Thyroid gland (tissue), 4 donors: Measurements from ENCODE around the gene SPRR1A. TPM values are rescaled to one million over a fixed set of nuclear protein-coding genes. Genes with fewer than 3 reads are reported as not detected.
"Not testable (repeated sequence)": the region's sequence is repeated elsewhere in the genome, so short reads cannot be mapped to it uniquely, and the experiment has no call there.

Experiments used
- DNase-seq, 2 donors: peaks; one replicate each; pipeline ENCODE4 v3.0.0-alpha.2; 2019
- H3K27ac ChIP-seq, 3 donors: fragments of 200-600 bp; sonication (generic); 1 replicate in 2 of 3; 2 replicates in 1 of 3; pipeline ENCODE4 v1.5.1; 2016 to 2019; ENCODE audit warnings: mild to moderate bottlenecking in 1 of 3, moderate library complexity in 1 of 3
- H3K27me3 ChIP-seq: fragments of 200-600 bp; sonication (generic); one replicate; pipeline ENCODE4 v1.5.1; 2019
- H3K36me3 ChIP-seq, 2 donors: fragments of 200-600 bp; sonication (generic); one replicate each; pipeline ENCODE4 v1.5.1; 2016 to 2019
- H3K4me1 ChIP-seq, 2 donors: fragments of 200-600 bp; sonication (generic); one replicate each; pipeline ENCODE4 v1.5.1; 2017 to 2019
- H3K4me3 ChIP-seq, 3 donors: fragments of 200-600 bp; sonication (generic); replicated peaks in 1 of 3; 1 replicate in 2 of 3; 2 replicates in 1 of 3; pipeline ENCODE4 v1.5.1; 2016; ENCODE audit warnings: mild to moderate bottlenecking in 1 of 3
- H3K9me3 ChIP-seq: fragments of 200-600 bp; sonication (generic); one replicate; pipeline ENCODE4 v1.5.1; 2017
- POLR2A ChIP-seq, 2 donors: fragments of 450-650 bp; IDR thresholded peaks; one replicate each; pipeline ENCODE4 v1.6.1; 2017; ENCODE audit warnings: antibody characterized with exemption in 2 of 2, mild to moderate bottlenecking in 2 of 2, moderate library complexity in 1 of 2
- WGBS, 2 donors: methylation state at CpG; one replicate each; pipeline ENCODE4 v1.1.5; 2017; 5-methylcytosine and 5-hydroxymethylcytosine counted together
- intact Hi-C: fragments of 100-400 bp; cut with DNase I; formaldehyde crosslinking; loops from one replicate; pipeline ENCODE4 v1.15.1; 2023
- total RNA-seq, 4 donors: library from RNA; depleted of rRNA; stranded (reverse); fragments of >200 nt; gene quantifications; one replicate each; pipeline ENCODE4 v1.2.3, GENCODE V29; 2016
- TF ChIP-seq, protein P1 (sequence below), 6 experiments: fragments of 200-600 bp in 3 of 6; fragments of 450-650 bp in 3 of 6; sonication (generic) in 3 of 6; IDR thresholded peaks; one replicate each; pipeline ENCODE4 v1.5.1; 2016 to 2019; ENCODE audit warnings: antibody characterized with exemption in 6 of 6, mild to moderate bottlenecking in 2 of 6, inconsistent platforms in 1 of 6, moderate library complexity in 1 of 6

The SPRR1A gene
- total RNA-seq, 4 donors from 2014 or later, result not detected

DNA sequence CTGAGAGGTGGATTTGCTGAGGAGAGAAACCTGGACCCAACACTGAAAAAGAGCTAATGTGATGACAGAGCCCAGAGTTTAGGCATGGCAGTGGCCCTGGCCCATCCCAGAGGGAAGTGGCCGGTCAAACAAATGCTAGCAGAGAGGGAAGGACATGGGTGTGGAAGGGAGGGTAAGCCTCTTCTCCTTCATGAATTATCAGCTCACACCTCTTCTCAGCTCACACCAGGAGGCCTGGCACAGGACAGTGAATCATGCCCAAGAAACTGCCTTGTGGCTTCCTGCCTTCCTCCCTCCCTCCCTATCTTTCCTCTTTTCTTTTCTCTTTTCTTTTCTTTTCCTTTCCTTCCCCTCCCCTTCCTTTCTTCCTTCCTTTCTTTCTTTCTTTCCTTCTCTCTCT, 16.4 kb downstream of the SPRR1A start:
- no peaks in the 10 kb centered on the region for H3K27me3 ChIP-seq
- WGBS, 2 donors, result 100% methylated on average over 1 of the region's 1 CpG
- H3K9me3 ChIP-seq, result no peaks in the 10 kb centered on the region
- H3K36me3 ChIP-seq, result no peaks in the 10 kb centered on the region
- H3K27ac ChIP-seq, result no peak overlapping the region
- no peak overlapping the region for H3K4me3 ChIP-seq
- DNase-seq, result no peak
- intact Hi-C loops, result no loop called here
- TF ChIP-seq POLR2A (IDR thresholded peaks at IDR 0.05), result no peak
- TF ChIP-seq, protein P1, sequence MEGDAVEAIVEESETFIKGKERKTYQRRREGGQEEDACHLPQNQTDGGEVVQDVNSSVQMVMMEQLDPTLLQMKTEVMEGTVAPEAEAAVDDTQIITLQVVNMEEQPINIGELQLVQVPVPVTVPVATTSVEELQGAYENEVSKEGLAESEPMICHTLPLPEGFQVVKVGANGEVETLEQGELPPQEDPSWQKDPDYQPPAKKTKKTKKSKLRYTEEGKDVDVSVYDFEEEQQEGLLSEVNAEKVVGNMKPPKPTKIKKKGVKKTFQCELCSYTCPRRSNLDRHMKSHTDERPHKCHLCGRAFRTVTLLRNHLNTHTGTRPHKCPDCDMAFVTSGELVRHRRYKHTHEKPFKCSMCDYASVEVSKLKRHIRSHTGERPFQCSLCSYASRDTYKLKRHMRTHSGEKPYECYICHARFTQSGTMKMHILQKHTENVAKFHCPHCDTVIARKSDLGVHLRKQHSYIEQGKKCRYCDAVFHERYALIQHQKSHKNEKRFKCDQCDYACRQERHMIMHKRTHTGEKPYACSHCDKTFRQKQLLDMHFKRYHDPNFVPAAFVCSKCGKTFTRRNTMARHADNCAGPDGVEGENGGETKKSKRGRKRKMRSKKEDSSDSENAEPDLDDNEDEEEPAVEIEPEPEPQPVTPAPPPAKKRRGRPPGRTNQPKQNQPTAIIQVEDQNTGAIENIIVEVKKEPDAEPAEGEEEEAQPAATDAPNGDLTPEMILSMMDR (IDR thresholded peaks at IDR 0.05), result no peak
- H3K4me1 ChIP-seq, result no peaks in the 10 kb centered on the region

DNA sequence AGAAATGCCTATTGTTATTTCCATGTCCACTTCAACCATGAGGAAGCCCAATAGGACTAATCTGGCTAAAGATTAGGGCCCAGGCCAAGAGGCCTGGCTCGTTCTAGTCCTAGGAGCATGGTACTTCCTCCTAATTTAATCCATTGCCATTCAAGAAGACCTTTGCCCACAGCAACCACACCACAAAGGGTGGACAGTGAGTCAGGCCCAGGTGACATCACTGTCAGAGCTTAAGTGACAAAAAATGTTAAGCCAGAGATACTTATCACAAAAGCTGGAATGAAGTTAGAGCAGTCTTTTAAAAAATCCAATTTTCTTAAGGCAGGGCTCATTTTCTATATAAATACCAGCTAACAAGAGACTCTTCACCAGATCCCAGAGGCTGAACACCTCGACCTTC, 17.5 kb downstream of the SPRR1A start, which contains the start of gene SPRR3:
SPRR3 (plus strand) TSS at position 368 of the 400 bp plus-strand sequence. CDS start 1,272 bp downstream, outside the sequence.
- TF ChIP-seq, protein P1 (IDR thresholded peaks at IDR 0.05), result no peak
- H3K4me3 ChIP-seq, result no peak within 1 kb of the TSS
- no peaks in the 10 kb centered on the region for H3K4me1 ChIP-seq
- H3K9me3 ChIP-seq, result no peaks in the 10 kb centered on the region
- intact Hi-C loops, result no loop called here
- no peak for DNase-seq
- H3K27ac ChIP-seq, result no peak within 1 kb of the TSS
- WGBS, 2 donors, result 55 to 72% methylated on average over 2 of the region's 2 CpGs
- H3K36me3 ChIP-seq, result no peaks in the 10 kb centered on the region
- H3K27me3 ChIP-seq, result no peaks in the 10 kb centered on the region

DNA sequence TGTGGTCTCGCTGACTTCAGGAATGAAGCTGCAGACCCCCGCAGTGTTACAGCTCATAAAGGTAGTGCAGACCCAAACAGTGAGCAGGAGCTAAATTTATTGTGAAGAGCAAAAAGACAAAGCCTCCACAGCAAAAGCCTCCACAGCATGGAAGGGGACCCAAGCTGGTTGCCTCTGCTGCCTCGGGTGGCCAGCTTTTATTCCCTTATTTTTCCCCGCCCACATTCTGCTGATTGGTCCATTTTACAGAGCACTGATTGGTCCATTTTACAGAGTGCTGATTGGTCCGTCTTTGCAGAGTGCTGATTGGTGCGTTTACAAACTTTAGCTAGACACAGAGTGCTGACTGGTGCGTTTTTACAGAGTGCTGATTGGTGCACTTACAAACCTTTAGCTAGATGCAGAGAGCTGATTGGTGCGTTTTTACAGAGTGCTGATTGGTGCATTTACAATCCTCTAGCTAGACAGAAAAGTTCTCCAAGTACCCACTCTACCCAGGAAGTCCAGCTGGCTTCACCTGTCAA, 27.4 kb downstream of the SPRR1A start:
- H3K4me3 ChIP-seq, H3K36me3 ChIP-seq, H3K27ac ChIP-seq, DNase-seq, H3K9me3 ChIP-seq, H3K4me1 ChIP-seq, H3K27me3 ChIP-seq, intact Hi-C loops: not testable (repeated sequence)
- 83 to 86% methylated on average over 8 of the region's 8 CpGs for WGBS, 2 donors

DNA sequence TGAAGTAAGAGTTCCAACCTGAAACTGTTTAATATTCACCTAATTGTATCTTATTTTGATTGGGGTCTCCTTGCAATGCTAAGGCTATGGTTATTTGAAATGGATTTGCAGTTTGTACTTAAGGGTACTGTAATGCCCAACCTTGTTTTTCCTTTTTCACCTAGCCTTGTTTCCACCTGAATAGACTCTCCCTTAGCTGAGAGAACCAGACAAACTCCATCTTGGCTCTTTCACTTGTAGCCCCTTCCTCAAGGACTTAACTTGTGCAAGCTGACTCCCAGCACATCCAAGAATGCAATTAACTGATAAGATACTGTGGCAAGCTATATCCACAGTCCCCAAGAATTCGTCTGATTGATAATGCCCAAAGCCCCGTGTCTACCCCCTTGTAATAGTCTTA, 37.9 kb downstream of the SPRR1A start:
- intact Hi-C loops, H3K36me3 ChIP-seq, H3K4me3 ChIP-seq, H3K27me3 ChIP-seq, H3K9me3 ChIP-seq, H3K4me1 ChIP-seq, DNase-seq, H3K27ac ChIP-seq: not testable (repeated sequence)
- 15 to 18% methylated on average over 2 of the region's 2 CpGs for WGBS, 2 donors

DNA sequence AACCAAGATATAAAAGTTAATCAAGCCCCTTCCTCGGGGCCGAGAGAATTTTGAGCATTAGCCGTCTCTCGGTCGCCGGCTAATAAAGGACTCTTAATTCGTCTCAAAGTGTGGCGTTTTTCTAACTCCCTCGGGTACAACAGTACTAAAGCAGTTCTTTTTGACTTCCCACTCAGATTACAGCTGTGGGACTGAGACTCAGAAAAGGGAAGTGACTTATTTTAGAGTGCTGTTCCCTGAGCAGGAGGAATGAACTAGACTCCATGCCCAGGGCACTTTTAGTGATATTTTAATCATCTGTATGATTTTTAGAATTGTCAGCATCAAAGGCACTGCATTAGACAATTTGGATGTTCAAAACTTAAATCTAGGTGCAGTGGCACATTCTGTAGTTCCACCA, 38.5 kb downstream of the SPRR1A start:
- H3K4me1 ChIP-seq, H3K9me3 ChIP-seq, intact Hi-C loops, H3K4me3 ChIP-seq, H3K27ac ChIP-seq, H3K27me3 ChIP-seq, DNase-seq, H3K36me3 ChIP-seq: not testable (repeated sequence)
- WGBS, 2 donors, result 45 to 48% methylated on average over 9 of the region's 9 CpGs

DNA sequence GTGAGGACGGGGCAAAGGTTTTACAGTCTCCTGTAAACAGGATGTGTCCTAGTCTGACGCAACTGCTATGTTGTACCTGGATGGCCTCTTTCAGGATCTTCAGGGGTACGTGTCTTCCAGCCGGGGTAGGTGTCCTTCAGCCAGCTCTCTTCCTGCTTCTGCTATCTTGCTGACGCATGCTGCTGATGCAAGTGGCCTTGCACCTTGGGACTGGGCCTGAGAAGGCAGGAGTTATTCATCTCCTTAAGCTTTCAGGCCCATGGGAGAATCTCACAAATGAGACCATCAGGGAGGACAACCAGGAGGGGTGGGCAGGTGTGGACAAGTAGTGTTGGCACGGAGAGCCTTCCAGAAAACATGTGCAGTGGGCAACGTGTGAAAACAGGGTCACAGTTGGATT, 39.2 kb downstream of the SPRR1A start:
- no peak for DNase-seq
- no peak overlapping the region for H3K27ac ChIP-seq
- 90% methylated on average over 7 of the region's 7 CpGs for WGBS, 2 donors
- TF ChIP-seq, protein P1 (IDR thresholded peaks at IDR 0.05), result no peak
- TF ChIP-seq POLR2A (IDR thresholded peaks at IDR 0.05), result no peak
- intact Hi-C loops, result no loop called here
- no peaks in the 10 kb centered on the region for H3K36me3 ChIP-seq
- H3K4me1 ChIP-seq, result no peaks in the 10 kb centered on the region
- H3K27me3 ChIP-seq, result no peaks in the 10 kb centered on the region
- H3K4me3 ChIP-seq, result no peak overlapping the region
- no peaks in the 10 kb centered on the region for H3K9me3 ChIP-seq

DNA sequence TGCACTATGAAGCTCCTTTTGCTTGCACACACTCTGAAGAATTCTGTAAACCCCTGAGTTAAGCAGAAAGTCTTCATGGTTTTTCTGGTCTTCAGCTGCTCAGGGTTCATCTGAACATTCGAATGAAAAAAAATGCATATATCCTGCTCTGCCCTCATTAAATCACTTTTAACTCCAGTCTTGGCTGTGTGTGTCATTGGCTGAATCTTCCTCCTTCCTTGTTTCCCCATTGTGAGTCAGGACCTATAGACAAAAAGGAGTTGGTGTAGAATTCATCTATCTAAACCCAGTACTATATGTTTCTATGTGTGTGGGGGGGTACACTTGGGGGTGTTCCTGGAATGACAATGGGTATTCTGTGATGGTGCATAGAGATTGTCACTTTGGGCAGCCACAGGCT, 40.5 kb downstream of the SPRR1A start:
- intact Hi-C loops, result no loop called here
- H3K9me3 ChIP-seq, result no peaks in the 10 kb centered on the region
- WGBS, 2 donors, result 80 to 85% methylated on average over 1 of the region's 1 CpG
- H3K27ac ChIP-seq, result no peak overlapping the region
- no peaks in the 10 kb centered on the region for H3K27me3 ChIP-seq
- no peak overlapping the region for H3K4me3 ChIP-seq
- DNase-seq, result no peak
- no peak for TF ChIP-seq POLR2A (IDR thresholded peaks at IDR 0.05)
- TF ChIP-seq, protein P1 (IDR thresholded peaks at IDR 0.05), result no peak
- H3K4me1 ChIP-seq, result no peaks in the 10 kb centered on the region
- no peaks in the 10 kb centered on the region for H3K36me3 ChIP-seq
